HG02870 (cell line): Measurements from ENCODE around the gene MSL3.

Experiments used
- ATAC-seq: cut with Tn5 transposase; IDR thresholded peaks from one replicate; pipeline ENCODE4 v1.9.1; 2021; ENCODE audit warnings: mild to moderate bottlenecking, moderate library complexity; ENCODE audit not compliant: unreplicated experiment

Gene MSL3

DNA sequence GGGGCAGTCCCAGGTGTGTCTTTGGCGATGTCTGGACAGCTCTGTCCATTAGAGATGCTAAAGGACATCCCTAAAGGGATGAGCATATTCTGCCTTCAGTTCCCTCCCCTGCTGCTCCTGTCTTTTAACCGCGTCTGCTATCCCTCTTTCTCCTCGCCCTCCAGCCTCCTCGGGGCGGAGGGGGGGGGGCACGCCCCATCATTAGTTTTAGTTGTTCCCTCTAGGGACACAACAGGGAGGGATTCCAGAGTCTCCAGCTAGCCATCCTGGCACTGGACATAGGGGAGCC lies 1.1 kb downstream of the MSL3 start:
- ATAC-seq = no peak

DNA sequence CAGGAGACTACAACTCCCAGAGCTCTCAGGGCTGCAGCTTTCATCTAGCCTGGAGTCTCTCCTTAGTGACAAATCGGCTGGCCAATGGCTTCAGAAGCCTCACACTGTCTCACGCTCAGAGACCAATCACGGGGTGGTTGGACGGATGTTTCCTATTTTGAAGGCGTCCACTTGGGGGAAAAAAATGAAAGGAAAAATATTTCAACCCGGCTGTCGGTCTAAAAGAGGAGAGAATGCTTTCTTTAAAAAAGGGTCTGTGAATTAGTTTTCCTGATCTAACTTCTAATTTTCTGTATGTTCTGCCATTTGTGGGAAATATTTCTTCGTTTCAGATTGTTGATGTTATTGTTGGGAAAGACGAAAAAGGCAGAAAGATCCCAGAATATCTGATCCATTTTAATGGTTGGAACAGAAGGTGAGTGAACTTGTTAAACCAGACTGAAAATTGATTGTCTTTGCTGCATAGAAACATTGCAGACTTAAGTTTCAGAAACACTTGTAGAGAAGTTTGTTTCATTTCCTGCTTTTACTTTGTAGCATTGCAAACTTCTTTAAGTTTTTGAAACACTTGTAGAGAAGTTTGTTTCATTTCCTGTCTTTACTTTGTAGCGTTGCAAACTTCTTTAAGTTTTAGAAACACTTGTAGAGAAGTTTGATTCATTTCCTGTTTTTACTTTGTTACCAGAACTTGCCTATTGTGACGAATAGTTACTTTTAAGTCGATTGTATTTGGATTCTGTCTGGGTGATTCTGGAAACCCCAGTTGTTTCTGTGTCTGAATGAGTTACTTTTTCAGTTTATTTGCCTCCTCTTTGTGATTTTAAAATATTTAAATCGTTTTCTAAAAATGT lies 1.6 kb downstream of the MSL3 start:
- ATAC-seq = peak; percentile 60

DNA sequence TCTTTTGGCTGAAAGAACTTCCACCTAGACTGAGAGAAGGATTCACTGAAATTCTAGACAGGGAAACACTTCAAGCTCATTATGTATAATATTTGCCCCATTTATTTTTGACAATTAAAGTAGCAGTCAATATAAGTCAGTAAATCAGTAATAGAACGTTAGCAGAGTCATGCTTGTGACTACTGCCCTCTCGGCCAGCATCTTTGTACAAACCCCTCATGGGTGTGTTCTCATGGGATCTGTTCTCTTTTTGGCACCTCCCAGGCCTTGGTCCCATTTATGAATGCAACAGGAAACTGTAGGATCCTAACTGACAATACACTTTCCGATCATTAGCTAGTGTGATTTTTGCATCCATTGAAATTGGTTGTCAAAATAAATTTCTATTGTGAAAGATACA lies 2.9 kb downstream of the MSL3 start:
- no peak for ATAC-seq

DNA sequence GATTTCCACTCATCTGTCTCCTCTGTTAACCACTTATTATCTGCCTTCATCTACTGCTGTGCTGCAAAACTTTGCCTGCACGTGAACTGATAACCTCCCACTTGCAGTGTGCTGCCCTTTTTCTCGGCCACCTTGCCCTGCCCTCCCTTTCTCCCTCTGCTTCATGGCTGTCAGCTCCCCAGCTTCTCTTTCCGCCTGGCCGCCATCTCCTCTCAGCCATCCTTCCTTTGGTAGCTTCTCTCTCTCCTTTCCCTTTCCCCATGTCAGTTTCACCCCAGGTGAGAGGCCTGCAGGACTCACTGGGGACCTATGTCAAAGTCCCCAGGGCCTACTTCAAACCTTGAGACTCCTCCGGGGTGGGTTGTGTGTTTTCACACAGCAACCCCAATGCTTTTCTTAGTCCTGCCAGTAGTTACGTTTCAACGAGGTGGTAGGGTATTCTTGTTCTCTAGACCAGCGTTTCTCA lies 6.6 kb downstream of the MSL3 start:
- ATAC-seq = no peak

DNA sequence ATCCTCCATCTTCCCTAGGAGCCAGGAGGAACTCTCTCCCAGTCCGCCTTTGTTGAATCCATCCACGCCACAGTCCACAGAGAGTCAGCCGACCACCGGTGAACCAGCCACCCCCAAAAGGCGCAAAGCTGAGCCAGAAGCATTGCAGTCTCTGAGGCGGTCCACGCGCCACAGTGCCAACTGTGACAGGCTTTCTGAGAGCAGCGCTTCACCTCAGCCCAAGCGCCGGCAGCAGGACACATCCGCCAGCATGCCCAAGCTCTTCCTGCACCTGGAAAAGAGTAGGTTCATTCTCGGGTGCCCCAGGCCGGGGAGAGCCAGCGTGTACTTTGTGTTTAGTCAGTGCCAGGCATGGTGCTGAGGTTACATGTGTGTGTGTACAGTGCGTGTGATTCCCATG lies 7.4 kb downstream of the MSL3 start:
- ATAC-seq = no peak

DNA sequence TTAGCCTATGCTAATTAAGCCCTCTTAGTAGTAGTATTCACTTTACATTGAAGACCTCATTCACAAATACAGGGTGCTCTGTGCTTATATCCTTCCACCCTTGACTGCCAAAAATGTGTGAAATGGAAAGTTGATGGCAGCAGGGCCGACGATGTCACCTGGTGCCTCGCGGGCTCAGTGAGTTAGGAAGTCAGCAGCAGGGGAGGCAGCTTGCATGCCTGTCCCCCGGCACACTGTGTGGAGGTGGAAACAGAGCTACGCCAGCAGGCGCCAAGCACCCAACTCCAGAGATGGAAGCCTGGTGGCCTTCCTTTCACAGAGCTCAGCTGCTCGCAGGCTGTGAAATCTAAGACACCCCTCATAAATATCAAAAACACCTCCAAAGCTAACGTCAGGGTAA lies 8.4 kb downstream of the MSL3 start:
- no peak for ATAC-seq

DNA sequence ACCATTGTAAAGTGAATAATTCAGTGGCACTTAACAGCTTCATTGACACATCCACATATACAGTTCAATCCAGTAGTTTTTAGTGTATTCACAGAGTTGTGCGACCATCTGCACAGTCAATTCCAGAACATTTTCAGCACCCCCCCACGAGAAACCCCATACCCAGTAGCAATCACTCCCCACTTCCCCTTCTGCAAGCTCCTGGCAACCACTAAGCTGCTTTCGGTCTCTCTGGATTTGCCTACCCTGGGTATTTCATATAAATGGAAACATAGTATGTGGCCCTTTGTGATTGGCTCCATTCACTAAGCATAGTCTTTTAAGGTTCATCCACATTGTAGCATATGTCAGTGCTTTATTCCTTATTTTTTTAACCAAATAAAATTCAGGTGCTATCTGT lies 10.0 kb downstream of the MSL3 start:
- ATAC-seq = peak; percentile 52

DNA sequence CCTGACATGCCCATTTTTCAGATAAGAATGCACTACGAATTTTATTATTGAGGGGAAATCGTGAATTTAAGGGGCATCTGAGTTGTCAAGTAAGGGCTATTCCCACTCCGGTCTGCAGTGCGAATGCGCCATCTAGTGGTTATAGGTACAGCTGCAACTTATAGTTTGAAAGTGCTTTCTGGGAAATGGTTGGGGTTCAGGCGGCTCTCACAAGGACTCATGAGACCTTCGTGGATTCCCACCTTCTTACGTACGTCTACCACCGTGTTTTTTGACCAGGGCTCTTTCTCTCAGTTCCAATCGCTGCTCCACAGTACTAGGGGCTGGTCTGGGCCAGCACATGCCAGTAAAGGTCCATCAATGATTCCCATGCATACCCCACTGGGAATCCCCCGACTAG lies 12.3 kb downstream of the MSL3 start:
- ATAC-seq = peak; percentile 59

DNA sequence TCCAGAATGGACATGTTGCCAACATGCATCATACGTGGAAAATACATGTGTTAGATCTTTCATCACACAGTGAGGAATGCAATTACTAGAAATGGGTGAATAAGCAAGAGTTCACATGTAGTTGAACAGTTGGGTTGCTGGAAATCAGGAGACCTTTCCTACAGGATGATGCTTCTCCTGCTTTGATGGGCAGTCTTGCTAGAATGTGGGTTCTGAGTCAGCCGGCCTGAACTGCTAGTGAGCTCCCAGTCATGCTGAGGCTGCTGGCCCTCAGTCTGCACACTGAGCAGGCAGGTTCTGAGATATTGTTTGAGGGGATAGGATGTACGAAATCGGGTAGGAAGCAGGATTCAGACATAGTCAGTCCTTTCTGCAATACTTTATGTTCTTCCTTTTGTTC lies 20.2 kb downstream of the MSL3 start:
- no peak for ATAC-seq

DNA sequence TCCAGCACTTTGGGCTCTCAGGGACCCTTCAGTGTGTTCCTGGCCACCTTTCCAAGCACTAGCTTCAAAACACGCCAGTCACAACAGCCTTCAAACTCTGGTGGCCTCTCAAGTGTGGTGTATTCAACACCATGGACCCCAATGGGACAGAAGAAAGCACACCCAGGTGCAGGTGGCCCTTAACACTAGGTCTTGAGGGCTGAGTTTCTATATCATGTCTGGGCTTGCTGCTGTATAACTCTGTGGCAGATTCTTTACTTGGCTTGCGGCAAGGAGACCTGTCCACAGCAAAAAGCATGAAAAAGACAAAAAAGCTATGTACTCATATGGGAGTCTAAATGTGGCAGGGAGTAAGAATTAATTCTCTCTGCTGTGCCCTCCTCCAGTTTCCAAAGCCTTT lies 23.1 kb downstream of the MSL3 start:
- peak; percentile 57 for ATAC-seq

DNA sequence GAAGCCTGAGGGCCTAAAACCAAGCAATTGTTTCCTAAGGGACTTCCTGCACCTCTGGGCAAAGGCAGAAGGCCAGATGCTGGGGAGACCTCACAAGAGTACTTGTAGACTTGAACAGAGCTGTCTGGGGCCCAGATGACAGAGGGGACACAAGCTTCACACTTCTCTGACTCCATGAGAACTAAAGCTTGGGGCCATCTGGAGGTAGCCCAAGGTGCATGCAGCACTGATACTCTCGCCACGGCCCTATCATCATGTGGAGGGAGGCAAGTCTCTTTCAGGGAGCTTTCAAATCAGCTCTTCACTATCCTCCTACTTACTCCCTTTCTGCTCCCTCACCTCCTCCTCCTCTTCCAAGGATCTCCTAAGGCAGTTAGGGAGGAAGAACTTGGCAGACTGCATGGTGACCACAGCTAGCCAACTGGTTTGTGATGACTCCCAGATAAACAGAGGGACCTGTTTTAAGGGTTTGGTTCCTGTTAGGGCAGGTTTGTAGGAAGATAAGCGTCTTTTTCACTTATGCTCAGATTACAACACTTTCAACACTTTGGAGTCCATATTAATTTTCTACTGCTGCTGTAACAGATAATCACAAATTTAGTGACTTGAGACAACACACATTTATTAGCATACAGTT lies 23.8 kb downstream of the MSL3 start:
- ATAC-seq = peak; percentile 42

DNA sequence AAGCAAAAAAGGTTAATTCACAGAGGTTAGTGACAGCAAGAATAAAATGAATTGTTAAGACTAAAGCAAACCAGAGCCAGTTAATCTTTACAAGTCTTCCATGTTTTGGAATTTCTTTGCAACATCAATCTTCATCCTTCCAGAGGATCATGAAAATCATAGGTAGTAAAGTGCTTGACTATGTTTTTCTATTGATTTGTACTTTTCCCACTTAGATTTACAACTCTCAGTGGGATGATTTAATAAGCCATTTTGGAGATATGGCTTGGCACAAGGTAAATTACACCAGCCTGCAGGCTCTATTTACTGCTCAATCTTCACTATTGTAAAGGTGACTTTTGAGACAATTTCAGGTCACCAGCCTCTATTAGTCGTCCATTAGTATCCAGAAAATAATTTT lies 26.5 kb downstream of the MSL3 start:
- ATAC-seq = no peak

DNA sequence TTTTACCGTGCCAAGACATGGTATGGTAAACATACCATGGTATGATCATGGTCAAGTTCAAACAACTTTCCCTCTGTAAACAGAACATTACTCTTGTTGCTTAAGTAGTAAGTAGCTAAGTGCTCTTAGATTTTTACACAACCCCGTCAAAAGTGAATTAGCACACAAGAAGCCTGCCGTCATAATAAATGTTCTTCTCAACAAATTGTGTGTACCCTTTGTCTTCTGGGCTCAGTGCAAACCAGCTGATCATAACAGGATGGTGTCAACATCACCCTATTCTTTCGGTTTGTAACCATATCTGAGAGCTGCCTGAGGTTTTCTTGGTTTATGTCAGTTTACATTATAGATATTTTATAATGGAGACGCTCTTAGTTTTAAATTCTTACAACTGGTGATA lies 28.8 kb downstream of the MSL3 start:
- ATAC-seq = no peak

DNA sequence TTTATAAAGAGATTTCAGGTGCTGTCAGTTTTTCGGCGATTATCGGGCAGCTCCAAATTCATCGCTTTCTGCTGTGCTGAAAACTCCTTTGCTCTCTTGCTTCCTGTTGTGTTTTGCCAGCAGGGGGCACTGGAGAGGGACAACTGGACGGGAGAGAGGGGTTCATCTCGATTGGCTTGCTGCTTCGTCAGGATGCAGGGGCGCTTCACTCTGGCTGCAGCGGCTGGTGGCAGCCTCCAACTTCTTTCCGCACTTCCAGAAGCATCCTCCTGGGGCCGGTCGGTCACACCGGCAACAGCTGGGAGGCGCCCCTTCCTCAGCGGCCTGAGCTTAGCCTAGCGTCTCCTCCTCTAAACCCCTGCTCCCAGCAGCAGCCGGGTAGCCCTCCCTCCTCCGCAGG lies 29.5 kb downstream of the MSL3 start:
- ATAC-seq = no peak

DNA sequence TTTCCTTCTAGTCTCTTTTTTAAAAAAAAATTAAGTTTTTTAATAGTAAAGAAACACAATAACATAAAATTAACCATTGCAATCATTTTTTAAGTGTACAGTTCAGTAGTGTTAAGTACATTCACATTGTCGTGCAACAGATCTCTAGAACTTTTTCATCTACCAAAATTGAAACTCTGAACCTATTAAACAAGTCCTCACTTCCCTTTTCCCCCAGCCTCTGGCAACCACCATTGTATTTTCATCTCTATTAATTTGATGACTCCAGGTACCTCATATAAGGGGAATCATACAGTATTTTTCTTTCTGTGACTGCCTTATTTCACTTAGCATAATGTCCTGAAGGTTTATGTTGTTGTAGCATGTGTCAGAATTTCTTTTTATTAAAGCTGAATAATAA lies 31.8 kb downstream of the MSL3 start:
- peak; percentile 43 for ATAC-seq

DNA sequence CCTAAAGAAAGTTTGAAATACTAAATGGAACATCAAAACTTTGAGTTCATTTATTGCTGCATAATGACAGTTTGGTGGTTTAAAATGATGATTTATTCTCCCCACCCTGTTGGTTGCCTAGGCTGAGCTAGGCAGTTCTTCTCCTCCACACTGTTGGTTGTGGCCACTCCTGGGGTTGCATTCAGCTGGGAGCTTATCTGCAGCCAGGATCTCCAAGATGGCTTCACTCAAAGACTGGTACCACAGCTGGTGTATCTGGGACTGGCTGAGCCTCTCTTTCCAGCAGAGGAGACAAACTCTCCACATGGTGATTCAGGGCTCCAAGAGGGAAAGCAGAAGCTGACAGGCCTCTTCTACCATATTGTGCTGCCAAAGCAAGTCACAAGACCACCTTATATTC lies 33.1 kb downstream of the MSL3 start:
- no peak for ATAC-seq

DNA sequence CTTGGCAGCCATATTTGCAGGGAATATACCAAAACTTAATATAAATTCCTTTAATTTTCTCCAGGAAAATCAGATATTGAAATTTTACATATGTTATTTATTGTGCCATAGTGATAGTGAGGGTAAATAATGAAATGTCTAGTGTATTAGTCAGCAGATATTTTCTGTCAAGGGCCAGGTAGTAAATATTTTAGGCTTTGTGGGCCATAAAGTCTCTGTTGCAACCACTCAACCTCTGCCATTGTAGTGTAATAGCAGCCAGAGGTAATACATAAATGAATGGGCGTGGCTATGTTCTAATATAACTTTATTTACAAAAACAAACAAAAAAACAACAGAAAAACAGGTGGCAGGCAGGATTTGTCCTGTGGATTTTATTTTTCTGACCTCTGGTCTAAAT lies 33.5 kb downstream of the MSL3 start:
- ATAC-seq = no peak

DNA sequence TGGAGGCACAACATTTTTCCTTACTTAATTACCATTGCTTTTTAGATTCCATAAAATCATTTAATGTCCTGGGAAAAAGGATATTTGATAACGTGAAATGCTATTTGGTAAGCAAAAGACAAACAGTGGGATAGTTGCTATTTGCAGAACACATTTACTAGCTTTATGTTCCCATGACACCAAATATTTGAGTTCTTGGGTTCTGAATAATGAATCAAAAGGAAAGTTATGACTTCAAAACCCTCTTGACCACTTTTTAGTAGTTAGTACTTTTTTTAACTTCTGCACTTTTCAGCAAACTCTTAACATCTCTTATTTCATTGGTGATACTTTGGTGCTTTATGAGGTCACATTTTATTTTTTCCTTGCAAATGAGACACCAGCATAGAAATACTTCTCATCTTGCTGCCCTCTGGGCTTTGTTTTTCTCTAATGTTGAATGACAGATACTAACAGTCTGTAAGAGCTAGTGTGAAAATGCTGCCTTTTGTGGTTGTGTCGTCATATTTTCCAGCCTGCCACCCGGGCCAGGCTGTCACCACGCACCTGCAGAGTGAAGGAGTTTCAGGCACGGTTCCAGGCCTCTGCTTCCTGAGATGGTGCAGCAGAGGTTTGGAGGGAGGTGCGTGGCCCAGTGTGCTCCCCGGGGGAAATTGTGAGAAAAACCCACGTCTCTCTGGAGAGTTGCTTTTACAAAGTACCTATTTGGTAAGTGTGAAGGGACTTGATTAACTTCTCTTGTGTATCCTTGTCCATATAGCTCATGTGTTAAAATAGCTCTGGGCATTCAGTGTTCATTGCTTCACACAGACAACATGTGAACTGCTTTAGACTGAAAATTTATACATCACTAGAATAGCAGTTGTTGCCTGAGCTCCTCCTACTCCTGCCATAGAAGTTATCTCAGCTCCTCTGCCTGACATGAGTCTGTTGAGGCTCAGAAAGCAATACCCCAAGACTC lies 34.7 kb downstream of the MSL3 start:
- ATAC-seq = peak; percentile 72

DNA sequence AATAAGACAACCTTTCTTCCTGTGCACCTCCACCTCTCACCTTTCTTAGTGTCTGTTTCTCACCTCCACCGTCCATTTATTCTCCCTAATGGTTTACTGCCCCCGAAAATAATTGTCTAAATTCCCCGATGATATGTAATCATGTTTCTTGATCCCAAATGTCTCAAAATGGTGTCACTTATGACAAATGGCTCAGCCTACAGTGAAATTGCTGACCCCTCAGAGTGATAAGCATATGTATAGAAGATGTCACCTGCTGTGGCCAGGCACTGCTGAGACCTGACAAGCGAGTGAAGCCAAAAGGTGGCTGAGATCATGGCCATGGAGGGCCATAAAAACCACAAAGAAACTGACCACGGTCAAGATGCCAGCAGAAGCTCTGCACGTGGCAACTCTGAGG lies 35.7 kb downstream of the MSL3 start:
- no peak for ATAC-seq

DNA sequence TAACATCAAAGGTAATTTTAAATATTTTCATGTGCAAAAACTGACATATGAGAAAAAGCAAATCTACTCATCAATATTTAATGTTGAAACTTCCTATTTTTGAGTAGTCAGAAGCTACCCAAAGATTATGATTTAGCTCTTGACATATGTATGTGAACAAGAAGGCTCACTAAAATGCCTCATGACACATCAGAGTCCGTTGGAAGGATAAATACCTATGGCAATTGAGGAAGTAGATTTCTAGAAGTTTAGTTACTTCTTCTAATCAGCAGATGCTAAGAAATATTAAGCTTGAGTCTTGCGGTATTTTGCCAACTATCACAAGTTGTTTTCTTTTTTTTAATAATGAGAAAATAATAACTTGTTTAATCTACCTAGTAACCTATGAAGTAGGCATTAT lies 55.3 kb downstream of the MSL3 start:
- ATAC-seq = no peak
